Uterus (tissue), 2 donors: ENCODE results near the gene PLEKHG4B.

Source experiments
- POLR2A ChIP-seq, 2 donors: fragments of 450-650 bp; IDR thresholded peaks; one replicate each; pipeline ENCODE4 v1.6.1; 2016; ENCODE audit warnings: antibody characterized with exemption in 2 of 2, mild to moderate bottlenecking in 1 of 2, moderate library complexity in 1 of 2
- TF ChIP-seq, protein P1 (sequence below), 4 experiments: fragments of 200-600 bp in 2 of 4; fragments of 450-650 bp in 2 of 4; sonication (generic) in 2 of 4; IDR thresholded peaks; one replicate each; pipeline ENCODE4 v1.5.1; 2016 to 2019; ENCODE audit warnings: antibody characterized with exemption in 4 of 4, mild to moderate bottlenecking in 2 of 4, moderate library complexity in 1 of 4

- TF ChIP-seq, protein P1, sequence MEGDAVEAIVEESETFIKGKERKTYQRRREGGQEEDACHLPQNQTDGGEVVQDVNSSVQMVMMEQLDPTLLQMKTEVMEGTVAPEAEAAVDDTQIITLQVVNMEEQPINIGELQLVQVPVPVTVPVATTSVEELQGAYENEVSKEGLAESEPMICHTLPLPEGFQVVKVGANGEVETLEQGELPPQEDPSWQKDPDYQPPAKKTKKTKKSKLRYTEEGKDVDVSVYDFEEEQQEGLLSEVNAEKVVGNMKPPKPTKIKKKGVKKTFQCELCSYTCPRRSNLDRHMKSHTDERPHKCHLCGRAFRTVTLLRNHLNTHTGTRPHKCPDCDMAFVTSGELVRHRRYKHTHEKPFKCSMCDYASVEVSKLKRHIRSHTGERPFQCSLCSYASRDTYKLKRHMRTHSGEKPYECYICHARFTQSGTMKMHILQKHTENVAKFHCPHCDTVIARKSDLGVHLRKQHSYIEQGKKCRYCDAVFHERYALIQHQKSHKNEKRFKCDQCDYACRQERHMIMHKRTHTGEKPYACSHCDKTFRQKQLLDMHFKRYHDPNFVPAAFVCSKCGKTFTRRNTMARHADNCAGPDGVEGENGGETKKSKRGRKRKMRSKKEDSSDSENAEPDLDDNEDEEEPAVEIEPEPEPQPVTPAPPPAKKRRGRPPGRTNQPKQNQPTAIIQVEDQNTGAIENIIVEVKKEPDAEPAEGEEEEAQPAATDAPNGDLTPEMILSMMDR (IDR thresholded peaks at IDR 0.05): no peak
- TF ChIP-seq POLR2A (IDR thresholded peaks at IDR 0.05): no peak
Observed at GRCh38 chr5:106587-106986, 14.6 kb downstream of the PLEKHG4B start.
